HG03378 (cell line): ENCODE results near the gene EIPR1.
"Not testable (repeated sequence)": the region's sequence is repeated elsewhere in the genome, so short reads cannot be mapped to it uniquely, and the experiment has no call there.

Experiments
- ATAC-seq: cut with Tn5 transposase; IDR thresholded peaks from one replicate; pipeline ENCODE4 v1.9.1; 2021; ENCODE audit warnings: mild to moderate bottlenecking, moderate library complexity; ENCODE audit not compliant: unreplicated experiment

The EIPR1 gene

DNA sequence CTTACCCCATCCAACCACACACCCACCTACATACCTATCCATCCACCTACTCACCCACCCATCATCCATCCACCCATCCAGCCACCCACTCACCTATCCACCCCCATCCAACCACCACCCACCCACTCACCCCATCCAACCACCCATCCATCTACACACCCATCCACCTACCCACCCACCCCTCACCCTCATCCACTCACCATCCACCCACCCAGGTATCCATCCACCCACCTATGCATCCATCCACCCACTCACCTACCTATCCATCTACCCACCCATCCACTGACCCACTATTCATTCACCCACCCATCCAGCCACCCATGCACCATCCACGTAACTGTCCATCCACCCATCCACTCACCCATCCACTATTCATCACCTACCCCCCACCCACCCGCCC lies 194.8 kb downstream of the EIPR1 start:
- no peak for ATAC-seq

GRCh38 chr2:3181416-3182010 lies 196.1 kb downstream of the EIPR1 start:
- no peak for ATAC-seq

DNA sequence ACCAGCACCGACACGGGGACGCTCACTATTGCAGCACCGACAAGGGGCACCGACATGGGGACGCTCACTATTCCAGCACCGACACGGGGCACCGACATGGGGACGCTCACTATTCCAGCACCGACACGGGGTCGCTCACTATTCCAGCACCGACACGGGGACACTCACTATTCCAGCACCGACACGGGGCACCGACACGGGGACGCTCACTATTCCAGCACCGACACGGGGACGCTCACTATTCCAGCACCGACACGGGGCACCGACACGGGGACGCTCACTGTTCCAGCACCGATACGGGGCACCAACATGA lies 196.8 kb downstream of the EIPR1 start:
- ATAC-seq: not testable (repeated sequence)

GRCh38 chr2:3180082-3180908 lies 197.3 kb downstream of the EIPR1 start:
- ATAC-seq: no peak

DNA sequence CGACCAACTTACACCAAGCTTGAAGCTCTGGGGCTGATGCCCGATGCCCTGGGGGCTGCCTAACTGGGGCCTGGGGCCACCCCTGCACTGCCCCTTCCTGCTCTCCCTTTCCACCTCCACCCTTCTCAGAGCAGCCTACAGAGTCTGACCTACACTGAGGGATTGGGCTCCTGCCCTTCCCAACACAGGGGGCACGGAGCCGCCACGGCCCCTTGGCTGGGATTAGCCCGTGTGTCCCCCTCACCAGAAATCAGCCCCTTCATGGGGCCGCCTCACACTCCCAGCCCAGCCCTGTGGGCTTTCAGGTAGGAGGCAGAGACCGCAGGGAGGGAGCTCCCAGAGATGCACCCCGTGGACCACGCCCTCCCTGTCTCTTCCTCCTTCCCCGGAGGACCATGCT lies 198.0 kb downstream of the EIPR1 start:
- no peak for ATAC-seq

GRCh38 chr2:3179208-3179607 lies 198.4 kb downstream of the EIPR1 start:
- no peak for ATAC-seq

- no peak for ATAC-seq
Measured at GRCh38 chr2:3178578-3179031, 199.0 kb downstream of the EIPR1 start.

DNA sequence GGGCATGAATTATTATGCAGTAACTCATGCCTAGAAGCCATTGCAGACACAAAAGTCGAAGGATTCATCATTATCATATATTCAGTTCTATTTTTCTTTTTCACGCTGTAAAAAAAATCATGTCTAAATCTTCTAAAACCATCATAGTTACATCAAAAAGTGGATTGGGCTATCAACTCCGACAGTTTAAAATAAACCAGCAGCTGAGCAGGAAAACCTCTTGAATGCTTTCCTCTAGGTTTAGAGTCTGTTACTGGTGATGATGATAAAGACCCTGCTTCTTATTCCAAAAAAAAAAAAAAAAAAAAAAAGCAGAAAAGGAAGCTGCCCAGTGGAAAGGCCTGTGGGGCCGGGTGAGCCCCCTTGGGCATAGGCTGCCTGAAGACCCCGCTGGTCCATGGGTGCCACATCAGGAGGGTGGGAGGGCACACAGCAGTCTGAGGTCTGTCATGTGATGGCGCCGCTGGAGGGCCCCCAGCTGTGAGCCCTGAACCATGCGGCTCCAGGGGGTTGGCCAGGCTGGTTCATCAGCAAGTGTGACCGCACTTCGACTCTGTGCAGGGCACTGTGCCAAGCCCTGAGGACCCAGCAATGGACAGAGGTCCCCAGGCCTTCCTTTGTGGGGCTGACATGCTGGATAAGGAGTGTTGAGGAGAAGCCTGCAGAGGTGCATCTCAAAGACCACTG lies 199.6 kb downstream of the EIPR1 start:
- no peak for ATAC-seq

- no peak for ATAC-seq
Measured at GRCh38 chr2:3176869-3177255, 200.8 kb downstream of the EIPR1 start.

- ATAC-seq: no peak
Measured at GRCh38 chr2:3176071-3176868, 201.3 kb downstream of the EIPR1 start.

GRCh38 chr2:3175568-3175955 lies 202.1 kb downstream of the EIPR1 start:
- ATAC-seq: no peak

GRCh38 chr2:3174626-3175567 lies 202.7 kb downstream of the EIPR1 start:
- no peak for ATAC-seq

DNA sequence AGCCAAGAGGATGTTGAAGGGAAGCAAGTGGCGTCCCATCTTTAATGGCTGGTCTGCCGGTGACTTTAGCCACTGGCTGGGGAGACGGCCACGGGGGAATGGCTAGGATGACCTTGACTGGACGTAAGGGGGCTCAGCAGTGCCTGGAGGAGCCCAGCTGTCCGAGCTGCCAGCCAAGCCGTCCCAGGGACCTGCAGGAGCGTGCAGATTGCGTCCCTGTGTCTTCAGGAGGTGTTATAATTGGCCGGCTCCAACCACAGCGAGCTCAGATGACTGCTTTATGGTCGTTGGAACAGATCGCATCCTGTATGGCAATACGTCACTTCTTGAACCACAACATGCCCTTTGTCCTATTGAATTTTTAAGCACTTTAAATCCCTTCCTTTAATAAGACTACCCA lies 204.6 kb downstream of the EIPR1 start:
- no peak for ATAC-seq

- ATAC-seq: no peak
Measured at GRCh38 chr2:3172265-3172935, 205.2 kb downstream of the EIPR1 start.

DNA sequence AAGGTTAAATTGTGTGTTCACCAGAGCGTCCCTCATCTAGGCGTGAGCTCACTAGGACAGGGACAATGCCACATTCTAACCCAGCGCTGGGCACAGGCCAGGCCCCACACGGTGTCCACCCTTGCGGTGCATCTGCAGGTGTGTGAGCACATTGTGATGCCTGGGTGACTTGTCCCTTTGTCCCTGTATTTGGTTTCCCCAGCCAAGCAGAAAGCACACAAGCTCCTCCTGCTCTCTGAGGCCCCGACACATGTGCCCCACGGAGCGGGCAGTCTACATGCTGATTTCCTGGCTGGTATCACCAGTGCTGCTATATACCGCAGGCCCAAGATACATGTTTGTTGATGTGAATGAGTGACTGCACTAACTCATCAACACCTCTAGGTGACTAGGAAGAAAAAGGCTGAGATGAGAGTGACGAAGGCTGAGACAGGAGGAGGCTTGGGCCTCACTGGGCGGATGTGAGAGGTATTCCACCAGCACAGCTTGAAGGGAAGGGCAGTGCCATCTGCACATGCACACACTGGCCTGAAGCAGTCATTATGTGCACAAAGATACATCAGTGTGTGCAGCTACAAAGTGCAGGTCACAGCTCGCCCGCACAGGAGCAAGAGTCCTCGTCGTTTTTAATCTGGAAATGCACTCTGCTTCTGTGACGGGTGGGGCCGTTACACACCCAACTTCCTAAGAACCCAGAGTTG lies 205.9 kb downstream of the EIPR1 start:
- ATAC-seq: no peak

DNA sequence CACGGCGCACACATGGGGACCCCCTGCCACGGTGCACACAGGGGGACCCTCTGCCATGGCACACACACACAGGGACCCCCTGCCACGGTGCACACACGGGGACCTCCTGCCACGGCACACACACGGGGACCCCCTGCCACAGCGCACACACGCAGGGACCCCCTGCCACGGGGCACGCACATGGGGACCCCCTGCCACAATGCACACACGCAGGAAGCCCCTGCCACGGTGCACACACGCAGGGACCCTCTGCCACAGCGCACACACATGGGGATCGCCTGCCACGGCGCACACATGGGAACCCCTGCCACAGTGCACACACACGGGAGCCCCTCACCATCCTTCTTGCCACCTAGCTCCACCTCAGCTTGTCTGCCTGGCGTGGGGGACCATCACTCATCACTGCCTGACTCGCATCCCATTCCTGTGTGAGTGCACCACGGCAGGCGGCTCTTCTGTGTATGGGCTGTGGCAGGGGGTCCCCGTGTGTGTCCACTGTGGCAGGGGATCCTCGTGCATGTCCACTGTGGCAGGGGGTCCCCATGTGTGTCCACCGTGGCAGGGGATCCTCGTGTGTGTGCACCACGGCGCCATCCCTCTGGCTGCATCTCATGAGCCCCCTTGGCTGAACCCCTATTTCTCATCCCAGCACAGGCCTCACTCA lies 206.7 kb downstream of the EIPR1 start:
- no peak for ATAC-seq

- no peak for ATAC-seq
Measured at GRCh38 chr2:3169106-3169870, 208.3 kb downstream of the EIPR1 start.
